GM21447 (cell line): ENCODE results near the gene SIGLEC1.

Experiments used
- ATAC-seq: cut with Tn5 transposase; IDR thresholded peaks from one replicate; pipeline ENCODE4 v1.9.1; 2021; ENCODE audit not compliant: unreplicated experiment

The SIGLEC1 gene

GRCh38 chr20:3681352-3681930 is 31.0 kb downstream of the SIGLEC1 start:
- ATAC-seq: no peak

GRCh38 chr20:3680701-3681351 is 31.6 kb downstream of the SIGLEC1 start:
- ATAC-seq: no peak

- no peak for ATAC-seq
These were observed 32.4 kb downstream of the SIGLEC1 start for GRCh38 chr20:3679749-3680700.

- ATAC-seq: no peak
These were observed 33.3 kb downstream of the SIGLEC1 start for GRCh38 chr20:3678856-3679720.

GRCh38 chr20:3678198-3678597 is 34.2 kb downstream of the SIGLEC1 start:
- no peak for ATAC-seq

- no peak for ATAC-seq
These were observed 34.7 kb downstream of the SIGLEC1 start for GRCh38 chr20:3677733-3678132.

- ATAC-seq: no peak
These were observed 37.2 kb downstream of the SIGLEC1 start for GRCh38 chr20:3674995-3675900.

GRCh38 chr20:3674447-3674846 is 38.0 kb downstream of the SIGLEC1 start:
- no peak for ATAC-seq

GRCh38 chr20:3673221-3674070 is 39.0 kb downstream of the SIGLEC1 start:
- ATAC-seq: no peak

- ATAC-seq: no peak
These were observed 39.7 kb downstream of the SIGLEC1 start for GRCh38 chr20:3672547-3673171.

- ATAC-seq: no peak
These were observed 40.3 kb downstream of the SIGLEC1 start for GRCh38 chr20:3671986-3672546.

- no peak for ATAC-seq
These were observed 41.5 kb downstream of the SIGLEC1 start for GRCh38 chr20:3670945-3671344.

GRCh38 chr20:3670511-3670910 is 41.9 kb downstream of the SIGLEC1 start:
- ATAC-seq: no peak

GRCh38 chr20:3669710-3670367 is 42.6 kb downstream of the SIGLEC1 start:
- no peak for ATAC-seq

GRCh38 chr20:3667434-3668037 is 44.9 kb downstream of the SIGLEC1 start:
- no peak for ATAC-seq

- no peak for ATAC-seq
These were observed 48.5 kb downstream of the SIGLEC1 start for GRCh38 chr20:3663858-3664257.

GRCh38 chr20:3663031-3663701 is 49.2 kb downstream of the SIGLEC1 start, which contains the start of gene GFRA4:
Gene GFRA4 (minus strand): TSS chr20:3663399. CDS start chr20:3663399, 0 bp downstream.
- ATAC-seq: no peak
